ENCODE results near the gene ARHGEF7.

ARHGEF7 gene

GRCh38 chr13:111312944-111313590, 198.0 kb downstream of the ARHGEF7 start:
- ATAC-seq (replicated peaks), result no peak
- no peak for DNase-seq
- peaks cover 13 to 16% of the 10 kb centered on the region in 2 donors for H3K9me3 Mint-ChIP-seq
- no peak overlapping the region for H3K4me3 Mint-ChIP-seq
- no peak overlapping the region for H3K27ac Mint-ChIP-seq
- peaks cover 4 to 16% of the 10 kb centered on the region in 2 donors for H3K4me1 Mint-ChIP-seq (ENCODE audit: low read depth in 2 of 2)
- no peaks in the 10 kb centered on the region for H3K27me3 Mint-ChIP-seq
- peaks cover 17% of the 10 kb centered on the region for H3K36me3 Mint-ChIP-seq (ENCODE audit: insufficient read depth)

- peaks cover 13 to 16% of the 10 kb centered on the region in 2 donors for H3K9me3 Mint-ChIP-seq
- H3K4me1 Mint-ChIP-seq (ENCODE audit: low read depth in 2 of 2), result peaks cover 4 to 15% of the 10 kb centered on the region in 2 donors
- H3K4me3 Mint-ChIP-seq, result no peak overlapping the region
- H3K27ac Mint-ChIP-seq, result no peak overlapping the region
- H3K27me3 Mint-ChIP-seq, result no peaks in the 10 kb centered on the region
- no peak for DNase-seq
- ATAC-seq (replicated peaks), result no peak
- peaks cover 13% of the 10 kb centered on the region for H3K36me3 Mint-ChIP-seq (ENCODE audit: insufficient read depth)
Observed at GRCh38 chr13:111313911-111314425, 198.9 kb downstream of the ARHGEF7 start.

GRCh38 chr13:111314852-111315251, 199.7 kb downstream of the ARHGEF7 start:
- H3K4me3 Mint-ChIP-seq, result no peak overlapping the region
- peak overlapping the region in 1 of 2 donors; percentile 52 for H3K27ac Mint-ChIP-seq
- peaks cover 13% of the 10 kb centered on the region for H3K36me3 Mint-ChIP-seq (ENCODE audit: insufficient read depth)
- peaks cover 4 to 12% of the 10 kb centered on the region in 2 donors for H3K4me1 Mint-ChIP-seq (ENCODE audit: low read depth in 2 of 2)
- ATAC-seq (replicated peaks) (no peak), DNase-seq (no peak)
- H3K9me3 Mint-ChIP-seq, result peaks cover 12 to 15% of the 10 kb centered on the region in 2 donors
- H3K27me3 Mint-ChIP-seq, result no peaks in the 10 kb centered on the region

DNA sequence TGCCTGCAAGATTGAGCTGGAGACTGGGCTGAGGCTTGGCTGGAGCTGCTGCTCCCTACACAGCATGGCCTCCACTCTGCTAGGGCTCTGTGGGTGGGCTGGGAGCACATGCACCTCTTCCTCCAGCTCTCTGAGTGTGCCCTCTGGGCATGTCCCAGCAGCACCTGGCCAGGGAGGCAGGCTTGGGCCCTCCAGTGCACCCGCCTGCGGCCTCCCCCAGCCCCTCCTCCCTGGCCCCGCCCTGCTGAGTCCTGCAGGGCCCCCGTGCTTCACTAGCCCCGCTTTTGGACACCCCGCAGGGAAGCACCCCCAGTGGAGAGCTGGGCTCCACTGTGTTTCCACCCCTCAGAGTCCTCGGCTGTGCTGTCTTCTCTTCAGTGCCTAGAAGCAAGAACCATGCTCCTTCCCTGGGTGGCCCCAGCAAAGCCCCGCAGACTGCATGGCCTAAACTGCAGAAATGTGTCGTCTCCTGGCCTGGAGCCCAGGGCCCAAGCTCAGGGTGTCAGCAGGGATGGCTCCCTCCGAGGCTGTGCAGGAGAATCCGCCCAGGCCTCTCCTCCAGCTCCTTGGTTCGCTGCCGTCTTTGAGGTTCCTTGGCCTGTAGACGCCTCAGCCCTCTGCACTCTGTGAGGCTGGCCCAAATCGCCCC, 200.4 kb downstream of the ARHGEF7 start:
- Mint-ChIP-seq H3K4me3 (no peak overlapping the region), H3K9me3 (peaks cover 6 to 8% of the 10 kb centered on the region in 2 donors), H3K36me3 (ENCODE audit: insufficient read depth) (peaks cover 13% of the 10 kb centered on the region), H3K4me1 (ENCODE audit: low read depth in 2 of 2) (peaks cover 1 to 6% of the 10 kb centered on the region in 2 donors), H3K27me3 (no peaks in the 10 kb centered on the region), H3K27ac (peak overlapping the region; percentile 29 to 52)
- DNase-seq (no peak), ATAC-seq (replicated peaks) (no peak)

GRCh38 chr13:111316161-111316730, 201.1 kb downstream of the ARHGEF7 start:
- Mint-ChIP-seq H3K27me3 (no peaks in the 10 kb centered on the region), H3K4me3 (no peak overlapping the region), H3K9me3 (peaks cover under 1 to 2% of the 10 kb centered on the region in 2 donors), H3K4me1 (ENCODE audit: low read depth in 2 of 2) (no peaks in the 10 kb centered on the region), H3K27ac (peak overlapping the region in 1 of 2 donors; percentile 29), H3K36me3 (ENCODE audit: insufficient read depth) (peaks cover 13% of the 10 kb centered on the region)
- DNase-seq, result no peak
- no peak for ATAC-seq (replicated peaks)

- H3K9me3 Mint-ChIP-seq, result no peaks in the 10 kb centered on the region
- no peaks in the 10 kb centered on the region for H3K27me3 Mint-ChIP-seq
- no peak overlapping the region for H3K4me3 Mint-ChIP-seq
- H3K4me1 Mint-ChIP-seq (ENCODE audit: low read depth in 2 of 2), result no peaks in the 10 kb centered on the region
- no peak for DNase-seq
- H3K27ac Mint-ChIP-seq, result no peak overlapping the region
- peaks cover 13% of the 10 kb centered on the region for H3K36me3 Mint-ChIP-seq (ENCODE audit: insufficient read depth)
- ATAC-seq (replicated peaks), result no peak
Observed at GRCh38 chr13:111317042-111317550, 202.0 kb downstream of the ARHGEF7 start.

- Mint-ChIP-seq H3K4me1 (ENCODE audit: low read depth in 2 of 2) (no peaks in the 10 kb centered on the region), H3K27ac (no peak overlapping the region), H3K27me3 (no peaks in the 10 kb centered on the region), H3K36me3 (ENCODE audit: insufficient read depth) (peaks cover 9% of the 10 kb centered on the region), H3K9me3 (no peaks in the 10 kb centered on the region), H3K4me3 (no peak overlapping the region)
- DNase-seq (no peak), ATAC-seq (replicated peaks) (no peak)
Observed at GRCh38 chr13:111317571-111318345, 202.6 kb downstream of the ARHGEF7 start.

- ATAC-seq (replicated peaks) (no peak), DNase-seq (no peak)
- no peaks in the 10 kb centered on the region for H3K4me1 Mint-ChIP-seq (ENCODE audit: low read depth in 2 of 2)
- H3K9me3 Mint-ChIP-seq, result no peaks in the 10 kb centered on the region
- H3K4me3 Mint-ChIP-seq, result no peak overlapping the region
- H3K27me3 Mint-ChIP-seq, result no peaks in the 10 kb centered on the region
- H3K36me3 Mint-ChIP-seq (ENCODE audit: insufficient read depth), result peaks cover 4% of the 10 kb centered on the region
- H3K27ac Mint-ChIP-seq, result no peak overlapping the region
Observed at GRCh38 chr13:111318386-111318785, 203.3 kb downstream of the ARHGEF7 start.

DNA sequence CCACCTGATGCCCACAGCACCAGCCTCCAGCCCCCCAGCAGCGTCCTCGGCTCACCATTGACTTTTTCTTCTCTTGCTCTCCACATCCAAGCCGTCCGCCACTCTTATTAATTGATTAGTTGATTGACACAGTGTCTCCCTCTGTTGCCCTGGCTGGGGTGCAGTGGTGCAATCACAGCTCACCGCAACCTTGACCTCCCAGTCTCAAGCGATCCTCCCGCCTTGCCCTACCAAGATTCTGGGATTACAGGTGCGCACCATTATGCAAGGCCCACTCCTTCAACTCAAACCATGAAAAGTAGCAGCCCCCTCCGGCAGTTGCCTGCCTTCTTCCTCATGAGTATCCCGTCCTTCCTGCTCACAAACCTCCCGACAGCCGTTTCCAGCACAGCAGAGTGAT, 204.4 kb downstream of the ARHGEF7 start:
- Mint-ChIP-seq H3K27ac (no peak overlapping the region), H3K9me3 (no peaks in the 10 kb centered on the region), H3K36me3 (ENCODE audit: insufficient read depth) (no peaks in the 10 kb centered on the region), H3K4me3 (no peak overlapping the region), H3K4me1 (ENCODE audit: low read depth in 2 of 2) (peaks cover 1 to 5% of the 10 kb centered on the region in 2 donors), H3K27me3 (peaks cover 0 to 6% of the 10 kb centered on the region in 2 donors)
- no peak for ATAC-seq (replicated peaks)
- DNase-seq, result no peak

- no peak within 1 kb of the TSS for H3K4me3 Mint-ChIP-seq
- ATAC-seq (replicated peaks), result no peak
- H3K27ac Mint-ChIP-seq, result no peak within 1 kb of the TSS
Observed at GRCh38 chr13:111319998-111320911, 205.1 kb downstream of the ARHGEF7 start, which contains the start of gene TEX29. Gene TEX29, plus strand, starts transcription at chr13:111320642. Its CDS starts 249 bp downstream, at chr13:111320891.

GRCh38 chr13:111322001-111322915, 207.1 kb downstream of the ARHGEF7 start:
- peaks cover 1 to 5% of the 10 kb centered on the region in 2 donors for H3K4me1 Mint-ChIP-seq (ENCODE audit: low read depth in 2 of 2)
- DNase-seq (no peak), ATAC-seq (replicated peaks) (no peak)
- no peaks in the 10 kb centered on the region for H3K9me3 Mint-ChIP-seq
- no peak overlapping the region for H3K27ac Mint-ChIP-seq
- H3K36me3 Mint-ChIP-seq (ENCODE audit: insufficient read depth), result no peaks in the 10 kb centered on the region
- peaks cover 0 to 6% of the 10 kb centered on the region in 2 donors for H3K27me3 Mint-ChIP-seq
- no peak overlapping the region for H3K4me3 Mint-ChIP-seq

More at GRCh38 chr13:111319998-111320911, 205.1 kb downstream of the ARHGEF7 start, which contains the start of gene TEX29:
- Mint-ChIP-seq H3K9me3 (no peaks in the 10 kb centered on the region), H3K4me1 (ENCODE audit: low read depth in 2 of 2) (peaks cover 1 to 5% of the 10 kb centered on the region in 2 donors), H3K27me3 (peaks cover 0 to 6% of the 10 kb centered on the region in 2 donors), H3K36me3 (ENCODE audit: insufficient read depth) (no peaks in the 10 kb centered on the region)
- no peak for DNase-seq

Measured in effector memory CD8-positive, alpha-beta T cell (primary cell).